Astrocyte (in vitro differentiated cells and primary cell): ENCODE measurements around the gene NUP93.

Experiments used
- EZH2 ChIP-seq: IDR thresholded peaks from 2 replicates; pipeline ENCODE4 v1.6.1; 2012; ENCODE audit warnings: mild to moderate bottlenecking, low read length, inconsistent platforms; ENCODE audit not compliant: insufficient read depth
- TF ChIP-seq, protein P1 (sequence below): IDR thresholded peaks from 2 replicates; pipeline ENCODE4 v1.5.1; 2011; ENCODE audit warnings: low read depth, mild to moderate bottlenecking, inconsistent platforms, low read length, moderate library complexity; ENCODE audit not compliant: insufficient read depth

DNA sequence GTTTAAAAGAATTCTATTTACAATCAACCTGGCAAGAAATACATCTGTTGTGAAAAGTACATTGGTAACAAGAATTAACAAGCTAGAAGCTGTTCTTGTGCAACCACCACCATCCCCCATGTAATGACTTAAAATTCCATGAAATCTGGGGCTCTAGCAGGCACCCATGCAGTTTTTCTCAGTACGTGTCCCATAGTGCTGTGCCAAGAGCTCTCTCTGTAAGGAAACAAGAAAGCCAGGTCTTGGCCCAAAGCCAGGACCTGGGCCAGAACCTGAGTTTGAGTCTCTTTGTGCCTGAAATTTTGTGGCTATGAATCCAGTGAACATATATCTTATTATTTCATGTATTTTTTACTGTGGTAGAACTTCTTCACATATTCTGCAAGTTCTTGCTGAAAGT, 46.6 kb downstream of the NUP93 start:
- TF ChIP-seq, protein P1, sequence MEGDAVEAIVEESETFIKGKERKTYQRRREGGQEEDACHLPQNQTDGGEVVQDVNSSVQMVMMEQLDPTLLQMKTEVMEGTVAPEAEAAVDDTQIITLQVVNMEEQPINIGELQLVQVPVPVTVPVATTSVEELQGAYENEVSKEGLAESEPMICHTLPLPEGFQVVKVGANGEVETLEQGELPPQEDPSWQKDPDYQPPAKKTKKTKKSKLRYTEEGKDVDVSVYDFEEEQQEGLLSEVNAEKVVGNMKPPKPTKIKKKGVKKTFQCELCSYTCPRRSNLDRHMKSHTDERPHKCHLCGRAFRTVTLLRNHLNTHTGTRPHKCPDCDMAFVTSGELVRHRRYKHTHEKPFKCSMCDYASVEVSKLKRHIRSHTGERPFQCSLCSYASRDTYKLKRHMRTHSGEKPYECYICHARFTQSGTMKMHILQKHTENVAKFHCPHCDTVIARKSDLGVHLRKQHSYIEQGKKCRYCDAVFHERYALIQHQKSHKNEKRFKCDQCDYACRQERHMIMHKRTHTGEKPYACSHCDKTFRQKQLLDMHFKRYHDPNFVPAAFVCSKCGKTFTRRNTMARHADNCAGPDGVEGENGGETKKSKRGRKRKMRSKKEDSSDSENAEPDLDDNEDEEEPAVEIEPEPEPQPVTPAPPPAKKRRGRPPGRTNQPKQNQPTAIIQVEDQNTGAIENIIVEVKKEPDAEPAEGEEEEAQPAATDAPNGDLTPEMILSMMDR, result no peak
- no peak for TF ChIP-seq EZH2
